Lower leg skin (tissue), 4 donors: Measurements from ENCODE around the gene FMO5. TPM values are rescaled to one million over a fixed set of nuclear protein-coding genes. Genes with fewer than 3 reads are reported as not detected.

Experiments used
- DNase-seq, 2 donors: peaks; one replicate each; pipeline ENCODE4 v3.0.0-alpha.2; 2019; ENCODE audit warnings: low spot score in 2 of 2
- H3K4me3 ChIP-seq: fragments of 200-600 bp; sonication (generic); 2 replicates; pipeline ENCODE4 v1.5.1; 2017; ENCODE audit warnings: mild to moderate bottlenecking, low read depth; ENCODE audit not compliant: poor library complexity, severe bottlenecking
- CTCF ChIP-seq, 3 donors: fragments of 450-650 bp; IDR thresholded peaks; one replicate each; pipeline ENCODE4 v1.5.1; 2016; ENCODE audit warnings: antibody characterized with exemption in 3 of 3, mild to moderate bottlenecking in 3 of 3, moderate library complexity in 2 of 3
- POLR2A ChIP-seq, 2 donors: fragments of 450-650 bp; IDR thresholded peaks; one replicate each; pipeline ENCODE4 v1.6.1; 2016 to 2017; ENCODE audit warnings: antibody characterized with exemption in 2 of 2, mild to moderate bottlenecking in 1 of 2, moderate library complexity in 1 of 2
- WGBS, 2 donors: methylation state at CpG; one replicate each; pipeline ENCODE4 v1.1.5; 2018; 5-methylcytosine and 5-hydroxymethylcytosine counted together
- intact Hi-C: fragments of 100-400 bp; cut with DNase I; formaldehyde crosslinking; loops from one replicate; pipeline ENCODE4 v1.15.0; 2023; ENCODE audit warnings: low total_unique reads
- total RNA-seq, 4 donors: library from RNA; depleted of rRNA; stranded (reverse); fragments of >200 nt; gene quantifications; one replicate each; pipeline ENCODE4 v1.1.0, GENCODE V29; 2016

The FMO5 gene
- total RNA-seq, 4 donors from 2014 or later, result 17.2 to 41.9 (median 27.4) TPM

DNA sequence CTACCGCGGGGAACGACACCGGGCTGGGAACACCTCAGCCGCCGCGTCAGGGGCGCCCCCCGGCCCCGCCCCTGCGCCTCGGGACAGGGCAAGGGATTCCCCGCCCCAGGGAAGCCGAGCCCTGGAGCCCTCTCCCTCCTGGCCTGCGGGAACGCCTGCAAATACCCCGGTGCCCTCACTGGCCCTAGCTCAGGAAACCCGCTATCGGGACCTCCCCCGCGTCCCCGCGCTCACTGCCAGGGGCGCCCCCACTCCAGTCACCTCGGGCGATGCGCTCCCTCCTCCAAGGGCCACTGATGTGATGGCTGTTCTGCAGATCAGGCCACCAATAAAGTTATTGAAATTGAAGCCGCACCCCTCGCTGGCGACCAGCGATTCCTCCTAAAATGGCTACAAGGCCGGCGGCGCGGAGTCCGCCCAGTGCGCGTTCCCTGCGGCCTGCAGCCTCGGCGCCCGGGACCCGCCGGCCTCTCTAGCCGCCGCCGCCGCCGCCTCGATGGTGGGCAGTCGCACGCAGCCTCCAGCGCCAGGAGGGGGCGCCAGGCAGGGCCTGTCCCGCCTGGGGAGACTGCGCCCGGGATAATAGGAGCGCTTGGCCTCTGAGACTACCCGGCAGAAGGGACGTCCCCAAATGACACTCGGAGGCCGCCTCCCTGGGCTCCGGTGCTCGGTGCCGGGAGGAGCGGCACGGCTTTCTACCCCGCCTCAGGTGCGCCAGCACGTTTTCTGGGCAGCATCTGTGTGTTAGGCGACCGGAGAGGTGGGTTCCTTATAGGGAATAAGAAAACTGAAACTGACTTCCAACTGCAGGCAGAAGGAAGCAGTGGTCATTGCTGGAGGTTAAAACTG, 52.7 kb downstream of the FMO5 start, which contains the start of gene PRKAB2:
TSS of gene PRKAB2 (minus strand) at position 303 of the 849 bp plus-strand sequence. CDS start 326 bp downstream, outside the sequence.
- 1 to 2% methylated on average over 31 to 41 of the region's 72 CpGs for WGBS, 2 donors
- TF ChIP-seq CTCF (IDR thresholded peaks at IDR 0.05), result peak in 1 of 3 donors; percentile 88
- TF ChIP-seq POLR2A (IDR thresholded peaks at IDR 0.05), result no peak
- intact Hi-C loops, result loop anchor here (5.0 kb wide), 1 partner anchor 70 kb away; the partner anchor contains the start of gene CHD1L
- peak; percentile 94 to 99 for DNase-seq
- H3K4me3 ChIP-seq, result peak within 1 kb of the TSS; percentile 91

GRCh38 chr1:147171399-147172167, 53.6 kb downstream of the FMO5 start:
- intact Hi-C loops, result loop anchor here (5.0 kb wide), 1 partner anchor 71 kb away; the partner anchor contains the start of gene CHD1L
- TF ChIP-seq POLR2A (IDR thresholded peaks at IDR 0.05), result no peak
- TF ChIP-seq CTCF (IDR thresholded peaks at IDR 0.05), result no peak
- DNase-seq, result no peak
- WGBS, 2 donors, result 0 to 1% methylated on average over 29 to 31 of the region's 32 CpGs
- peak overlapping the region; percentile 91 for H3K4me3 ChIP-seq

- intact Hi-C loops, result loop anchor here (5.0 kb wide), 1 partner anchor 72 kb away; the partner anchor contains the start of gene CHD1L
- no peak for DNase-seq
- TF ChIP-seq POLR2A (IDR thresholded peaks at IDR 0.05) (no peak), CTCF (IDR thresholded peaks at IDR 0.05) (no peak)
- 59% methylated on average over 6 of the region's 6 CpGs for WGBS, 2 donors
- no peak overlapping the region for H3K4me3 ChIP-seq
Observed at GRCh38 chr1:147169840-147170674, 55.1 kb downstream of the FMO5 start.

GRCh38 chr1:147169171-147169570, 56.0 kb downstream of the FMO5 start:
- intact Hi-C loops, result no loop called here

More at GRCh38 chr1:147169171-147169570, 56.0 kb downstream of the FMO5 start:
- no peak overlapping the region for H3K4me3 ChIP-seq
- WGBS, 2 donors, result 75% methylated on average over 3 of the region's 3 CpGs
- no peak for DNase-seq
- TF ChIP-seq CTCF (IDR thresholded peaks at IDR 0.05) (no peak), POLR2A (IDR thresholded peaks at IDR 0.05) (no peak)
